HepG2 (cell line): Measurements from ENCODE around the gene TSPAN18. TPM values are rescaled to one million over a fixed set of nuclear protein-coding genes. Genes with fewer than 3 reads are reported as not detected.

Experiments used
- ATAC-seq: fragments of 200-7000 bp; cut with Tn5 transposase; 3 replicates; pipeline ENCODE4 v1.9.1; 2020; ENCODE audit warnings: mild to moderate bottlenecking, moderate library complexity
- BruUV-seq: library from RNA; stranded (reverse); fragments of 400-500 nt; replicated peaks from 2 replicates; lab custom pipeline; 2021; lab: Mats Ljungman, UMichigan
- CTCF ChIA-PET: fragments of 300-600 bp; formaldehyde crosslinking; extraction: SDS; loops from one replicate; lab custom pipeline; 2021; ENCODE audit warnings: low total read pairs, inconsistent platforms, low intra/inter-chr PET ratio; lab: Yijun Ruan, JAX
- POLR2A ChIA-PET: fragments of 350-600 bp; sonication (Branson Sonifier 250); formaldehyde crosslinking; loops from one replicate; lab custom pipeline; 2020; ENCODE audit warnings: antibody characterized with exemption, inconsistent platforms; lab: Yijun Ruan, JAX
- DNase-seq: peaks from one replicate; pipeline ENCODE4 v3.0.0-alpha.2; 2015; ENCODE audit warnings: low spot score
- FAIRE-seq: peaks from 3 replicates; lab custom pipeline; 2011; peaks lifted over from hg19 to GRCh38; lab: Jason Lieb, UNC
- H2AFZ ChIP-seq: one replicate; pipeline ENCODE4 v1.6.1; 2011; ENCODE audit warnings: low read length, inconsistent platforms
- H3K27ac ChIP-seq: fragments of 300-600 bp; 3 replicates; pipeline ENCODE4 v1.8.0; 2011; ENCODE audit warnings: mixed run types, mild to moderate bottlenecking, mixed read lengths, low read length, inconsistent platforms; ENCODE audit not compliant: insufficient read depth; ENCODE audit errors: extremely low read length
- H3K27me3 ChIP-seq, 2 experiments: fragments of 200-600 bp in 1 of 2; 2 replicates in 1 of 2; 3 replicates in 1 of 2; pipeline versions ENCODE4 v1.6.0 to v1.8.0; 2011; ENCODE audit warnings: low read length in 2 of 2, mild to moderate bottlenecking in 2 of 2, moderate library complexity in 2 of 2, inconsistent platforms in 1 of 2; ENCODE audit not compliant: insufficient read depth in 2 of 2, control insufficient read depth in 1 of 2
- H3K36me3 ChIP-seq, 2 experiments: fragments of 200-600 bp in 1 of 2; replicated peaks in 1 of 2; 2 replicates in 1 of 2; 3 replicates in 1 of 2; pipeline versions ENCODE4 v1.5.1 to v1.8.0; 2011; ENCODE audit warnings: low read length in 2 of 2, inconsistent platforms in 1 of 2; ENCODE audit not compliant: insufficient read depth in 2 of 2, control insufficient read depth in 1 of 2
- H3K4me1 ChIP-seq: 2 replicates; pipeline ENCODE4 v1.5.1; 2012; ENCODE audit warnings: low read length, inconsistent platforms; ENCODE audit not compliant: insufficient read depth
- H3K4me2 ChIP-seq: 2 replicates; pipeline ENCODE4 v1.6.0; 2011; ENCODE audit warnings: low read depth, low read length, inconsistent platforms
- H3K4me3 ChIP-seq, 3 experiments: fragments of 200-600 bp in 1 of 3; sonication (generic), shearing (Covaris generic) in 1 of 3; replicated peaks in 1 of 3; 2 replicates each; pipeline ENCODE4 v1.5.1; 2011 to 2016; ENCODE audit warnings: low read length in 3 of 3, inconsistent platforms in 2 of 3, low read depth in 2 of 3, mild to moderate bottlenecking in 2 of 3, control low read depth in 1 of 3, mixed read lengths in 1 of 3; ENCODE audit not compliant: insufficient read depth in 1 of 3
- H3K79me2 ChIP-seq: one replicate; pipeline ENCODE4 v1.6.1; 2011; ENCODE audit warnings: low read length, inconsistent platforms; ENCODE audit not compliant: insufficient read depth
- H3K9ac ChIP-seq: 2 replicates; pipeline ENCODE4 v1.6.0; 2011; ENCODE audit warnings: mild to moderate bottlenecking, low read depth, low read length, inconsistent platforms; ENCODE audit not compliant: insufficient read depth
- H3K9me3 ChIP-seq: 2 replicates; pipeline ENCODE4 v1.5.1; 2012; ENCODE audit warnings: mild to moderate bottlenecking, low read length
- H4K20me1 ChIP-seq: 2 replicates; pipeline ENCODE4 v1.6.0; 2011; ENCODE audit warnings: inconsistent platforms, mild to moderate bottlenecking, low read length, moderate library complexity; ENCODE audit not compliant: insufficient read depth
- ASH2L ChIP-seq: fragments of 300-600, 200-600 bp; sonication (generic); IDR thresholded peaks from 2 replicates; pipeline ENCODE4 v1.7.0; 2017; ENCODE audit warnings: low read depth, mild to moderate bottlenecking, moderate library complexity, mixed read lengths, low read length; ENCODE audit not compliant: insufficient read length
- HOXA5 ChIP-seq: sonication (generic); formaldehyde crosslinking; IDR thresholded peaks from 2 replicates; pipeline ENCODE4 v1.4.0; 2020; ENCODE audit warnings: missing genetic modification reagents
- NR2F6 ChIP-seq, 2 experiments: IDR thresholded peaks; 2 replicates each; pipeline ENCODE4 v1.6.1; 2016; ENCODE audit warnings: antibody characterized with exemption in 1 of 2, mild to moderate bottlenecking in 1 of 2
- PLSCR1 ChIP-seq: sonication (generic); formaldehyde crosslinking; IDR thresholded peaks from 2 replicates; pipeline ENCODE4 v1.5.0; 2020; ENCODE audit warnings: missing genetic modification reagents, mild to moderate bottlenecking, borderline replicate concordance
- SMAD1 ChIP-seq: sonication (generic); formaldehyde crosslinking; IDR thresholded peaks from 2 replicates; pipeline ENCODE4 v1.4.0; 2020; ENCODE audit warnings: missing genetic modification reagents, low read depth, mild to moderate bottlenecking, borderline replicate concordance
- SPEN ChIP-seq: sonication (generic); formaldehyde crosslinking; IDR thresholded peaks from 2 replicates; pipeline ENCODE4 v1.5.1; 2020; ENCODE audit warnings: low read depth, mild to moderate bottlenecking, missing genetic modification reagents
- SRF ChIP-seq: IDR thresholded peaks from 2 replicates; pipeline ENCODE4 v1.6.1; 2011; ENCODE audit warnings: mild to moderate bottlenecking, low read depth, low read length, moderate library complexity
- ZNF180 ChIP-seq: sonication (generic); formaldehyde crosslinking; IDR thresholded peaks from 2 replicates; pipeline ENCODE4 v1.4.0; 2020; ENCODE audit warnings: low read depth, missing genetic modification reagents, borderline replicate concordance
- ZNF652 ChIP-seq: IDR thresholded peaks from 2 replicates; pipeline ENCODE4 v1.6.1; 2016; ENCODE audit warnings: low read depth, borderline replicate concordance
- ZNF737 ChIP-seq: sonication (generic); formaldehyde crosslinking; IDR thresholded peaks from 2 replicates; pipeline ENCODE4 v1.5.0; 2020; ENCODE audit warnings: missing genetic modification reagents, mild to moderate bottlenecking, borderline replicate concordance
- ZNF775 ChIP-seq: sonication (generic); formaldehyde crosslinking; IDR thresholded peaks from 2 replicates; pipeline ENCODE4 v1.4.0; 2020; ENCODE audit warnings: missing genetic modification reagents, mild to moderate bottlenecking, moderate library complexity, borderline replicate concordance
- WGBS: methylation state at CpG from one replicate; pipeline ENCODE4 v1.1.6; 2017; ENCODE audit warnings: low lambda C conversion rate; 5-methylcytosine and 5-hydroxymethylcytosine counted together
- in situ Hi-C: cut with HindIII; loops from 2 replicates; pipeline ENCODE4 v1.10.0; 2017; ENCODE audit warnings: low pct_unique_long_range_greater_than_20kb; ENCODE audit not compliant: extremely low pct_ligation_motif_present
- intact Hi-C: fragments of 100-400 bp; cut with micrococcal nuclease; formaldehyde crosslinking; loops from one replicate; pipeline ENCODE4 v1.10.0; 2022; ENCODE audit not compliant: unreplicated experiment
- polyA plus RNA-seq, 8 experiments: library from polyadenylated mRNA; depleted of rRNA in 3 of 8; stranded (reverse) in 7 of 8; unstranded in 1 of 8; fragments of >200 nt; fragmentation: Illumina TruSeq in 4 of 8; extraction: Trizol in 4 of 8; gene quantifications; 2 replicates each; pipeline versions ENCODE4 v1.2.1 to v1.2.3, GENCODE V29; 2011 to 2016; ENCODE audit warnings: low read depth in 4 of 8, missing spikeins in 1 of 8, mixed read lengths in 1 of 8; ENCODE audit not compliant: insufficient read depth in 1 of 8
- total RNA-seq, 5 experiments: library from RNA; depleted of rRNA; stranded (reverse); fragments of >200 nt; fragmentation: Illumina TruSeq; extraction: Trizol; gene quantifications; 2 replicates each; pipeline ENCODE4 v1.2.3, GENCODE V29; 2016; ENCODE audit warnings: low read depth in 1 of 5

Gene TSPAN18
- total and polyA plus RNA-seq, 2 of the 13 experiments (the other 11 are each of a cell fraction or from before 2014, with no cell fraction given), result not detected

GRCh38 chr11:44797051-44797450 lies 70.3 kb downstream of the TSPAN18 start:
- no peak overlapping the region for H3K4me3 ChIP-seq
- POLR2A ChIA-PET, result no interaction called here
- H3K4me1 ChIP-seq, result no peaks in the 10 kb centered on the region
- DNase-seq (no peak), FAIRE-seq (no peak), ATAC-seq (no peak)
- no peak overlapping the region for H3K4me2 ChIP-seq
- no peak overlapping the region for H3K27ac ChIP-seq
- no peaks in the 10 kb centered on the region for H3K36me3 ChIP-seq
- H4K20me1 ChIP-seq, result no peaks in the 10 kb centered on the region
- no peaks in the 10 kb centered on the region for H3K79me2 ChIP-seq
- in situ Hi-C loops, result no loop called here
- no peaks in the 10 kb centered on the region for H3K9me3 ChIP-seq
- intact Hi-C loops, result no loop called here
- 13% methylated on average over 5 of the region's 5 CpGs for WGBS
- CTCF ChIA-PET, result no interaction called here
- no peak overlapping the region for H2AFZ ChIP-seq
- no peak for TF ChIP-seq ASH2L
- no peak for TF ChIP-seq HOXA5 (CRISPR knock-in tag)
- TF ChIP-seq NR2F6 (IDR thresholded peaks at IDR 0.05), result no peak
- TF ChIP-seq NR2F6 (CRISPR knock-in tag; IDR thresholded peaks at IDR 0.05), result no peak
- no peak for TF ChIP-seq ZNF652 (CRISPR knock-in tag)
- TF ChIP-seq PLSCR1 (CRISPR knock-in tag), result no peak
- TF ChIP-seq SRF, result no peak
- TF ChIP-seq ZNF737 (CRISPR knock-in tag), result no peak
- no peak for TF ChIP-seq ZNF180 (CRISPR knock-in tag)
- TF ChIP-seq ZNF775 (CRISPR knock-in tag), result no peak
- TF ChIP-seq SMAD1 (CRISPR knock-in tag), result no peak
- TF ChIP-seq SPEN, result no peak
- no peak overlapping the region for H3K9ac ChIP-seq
- peaks cover 2 to 11% of the 10 kb centered on the region in 2 experiments; a peak in 2 of 5 replicates for H3K27me3 ChIP-seq
- no TSS peak for BruUV-seq
